WTC11 (cell line): ENCODE results near the gene LIN7C. TPM values are rescaled to one million over a fixed set of nuclear protein-coding genes. Genes with fewer than 3 reads are reported as not detected.

Experiments used
- ETV6 ChIP-seq: sonication (generic); formaldehyde crosslinking; IDR thresholded peaks from 2 replicates; pipeline ENCODE4 v1.8.1; 2022; ENCODE audit warnings: mild to moderate bottlenecking, missing genetic modification reagents
- FOXJ3 ChIP-seq: sonication (generic); formaldehyde crosslinking; IDR thresholded peaks from 2 replicates; pipeline ENCODE4 v1.9.0; 2021; ENCODE audit warnings: missing genetic modification reagents, mild to moderate bottlenecking, borderline replicate concordance
- FOXP1 ChIP-seq: sonication (generic); formaldehyde crosslinking; IDR thresholded peaks from 2 replicates; pipeline ENCODE4 v1.8.0; 2022; ENCODE audit warnings: missing genetic modification reagents, mild to moderate bottlenecking, moderate library complexity, borderline replicate concordance
- HMGA2 ChIP-seq: fragments of 250-450 bp; sonication (Bioruptor Pico); IDR thresholded peaks from 2 replicates; pipeline ENCODE4 v1.4.0; 2021; ENCODE audit warnings: mild to moderate bottlenecking, moderate library complexity
- KAT7 ChIP-seq: sonication (generic); formaldehyde crosslinking; IDR thresholded peaks from 2 replicates; pipeline ENCODE4 v1.8.1; 2023; ENCODE audit warnings: missing genetic modification reagents, mild to moderate bottlenecking, borderline replicate concordance
- MXD4 ChIP-seq: fragments of 250-450 bp; sonication (Bioruptor Pico); IDR thresholded peaks from 2 replicates; pipeline ENCODE4 v1.8.0; 2021; ENCODE audit warnings: mild to moderate bottlenecking, moderate library complexity, borderline replicate concordance
- PRRX2 ChIP-seq: fragments of 250-450 bp; sonication (Bioruptor Pico); IDR thresholded peaks from 2 replicates; pipeline ENCODE4 v1.8.0; 2021; ENCODE audit warnings: mild to moderate bottlenecking
- RORB ChIP-seq: fragments of 250-450 bp; sonication (Bioruptor Pico); IDR thresholded peaks from 2 replicates; pipeline ENCODE4 v1.9.0; 2021; ENCODE audit warnings: mild to moderate bottlenecking
- SMAD4 ChIP-seq: sonication (generic); formaldehyde crosslinking; IDR thresholded peaks from 2 replicates; pipeline ENCODE4 v1.8.0; 2022; ENCODE audit warnings: mild to moderate bottlenecking, missing genetic modification reagents
- TEAD4 ChIP-seq: sonication (generic); formaldehyde crosslinking; IDR thresholded peaks from 2 replicates; pipeline ENCODE4 v1.8.0; 2022; ENCODE audit warnings: mild to moderate bottlenecking, missing genetic modification reagents
- ZNF121 ChIP-seq: sonication (generic); formaldehyde crosslinking; IDR thresholded peaks from 2 replicates; pipeline ENCODE4 v1.8.0; 2023; ENCODE audit warnings: missing genetic modification reagents
- total RNA-seq: library from RNA; stranded (reverse); gene quantifications from 3 replicates; pipeline ENCODE4 v1.2.3, GENCODE V29; 2021
- TF ChIP-seq, protein P1 (sequence below): sonication (generic); formaldehyde crosslinking; IDR thresholded peaks from 2 replicates; pipeline ENCODE4 v1.8.0; 2022; ENCODE audit warnings: mild to moderate bottlenecking, missing genetic modification reagents
- TF ChIP-seq, protein P2 (sequence below): sonication (generic); formaldehyde crosslinking; IDR thresholded peaks from 2 replicates; pipeline ENCODE4 v1.8.1; 2022; ENCODE audit warnings: mild to moderate bottlenecking, moderate library complexity, missing genetic modification reagents
- TF ChIP-seq, protein P3 (sequence below): sonication (generic); formaldehyde crosslinking; IDR thresholded peaks from 2 replicates; pipeline ENCODE4 v1.8.1; 2022; ENCODE audit warnings: low read depth, missing genetic modification reagents, borderline replicate concordance
- TF ChIP-seq, protein P4 (sequence below): fragments of 250-450 bp; sonication (Bioruptor Pico); IDR thresholded peaks from 2 replicates; pipeline ENCODE4 v1.8.0; 2021; ENCODE audit warnings: mild to moderate bottlenecking
- TF ChIP-seq, protein P5 (sequence below): fragments of 250-450 bp; sonication (Bioruptor Pico); IDR thresholded peaks from 2 replicates; pipeline ENCODE4 v1.9.0; 2021; ENCODE audit warnings: mild to moderate bottlenecking, borderline replicate concordance
- TF ChIP-seq, protein P6 (sequence below): fragments of 250-450 bp; sonication (Bioruptor Pico); conservative IDR thresholded peaks from 2 replicates; pipeline ENCODE4 v1.9.0; 2021; ENCODE audit warnings: mild to moderate bottlenecking
- TF ChIP-seq, protein P7 (sequence below): sonication (generic); formaldehyde crosslinking; IDR thresholded peaks from 2 replicates; pipeline ENCODE4 v1.8.1; 2023; ENCODE audit warnings: mild to moderate bottlenecking, missing genetic modification reagents
- TF ChIP-seq, protein P8 (sequence below): sonication (generic); formaldehyde crosslinking; IDR thresholded peaks from 2 replicates; pipeline ENCODE4 v1.8.1; 2023; ENCODE audit warnings: mild to moderate bottlenecking, missing genetic modification reagents, moderate library complexity
- TF ChIP-seq, protein P9 (sequence below): sonication (generic); formaldehyde crosslinking; IDR thresholded peaks from 2 replicates; pipeline ENCODE4 v1.8.1; 2022; ENCODE audit warnings: mild to moderate bottlenecking, missing genetic modification reagents, moderate library complexity, borderline replicate concordance
- TF ChIP-seq, protein P10 (sequence below): sonication (generic); formaldehyde crosslinking; IDR thresholded peaks from 2 replicates; pipeline ENCODE4 v1.8.0; 2023; ENCODE audit warnings: missing genetic modification reagents

Gene LIN7C
- total RNA-seq, 1 experiment from 2014 or later = 39.4 TPM

DNA sequence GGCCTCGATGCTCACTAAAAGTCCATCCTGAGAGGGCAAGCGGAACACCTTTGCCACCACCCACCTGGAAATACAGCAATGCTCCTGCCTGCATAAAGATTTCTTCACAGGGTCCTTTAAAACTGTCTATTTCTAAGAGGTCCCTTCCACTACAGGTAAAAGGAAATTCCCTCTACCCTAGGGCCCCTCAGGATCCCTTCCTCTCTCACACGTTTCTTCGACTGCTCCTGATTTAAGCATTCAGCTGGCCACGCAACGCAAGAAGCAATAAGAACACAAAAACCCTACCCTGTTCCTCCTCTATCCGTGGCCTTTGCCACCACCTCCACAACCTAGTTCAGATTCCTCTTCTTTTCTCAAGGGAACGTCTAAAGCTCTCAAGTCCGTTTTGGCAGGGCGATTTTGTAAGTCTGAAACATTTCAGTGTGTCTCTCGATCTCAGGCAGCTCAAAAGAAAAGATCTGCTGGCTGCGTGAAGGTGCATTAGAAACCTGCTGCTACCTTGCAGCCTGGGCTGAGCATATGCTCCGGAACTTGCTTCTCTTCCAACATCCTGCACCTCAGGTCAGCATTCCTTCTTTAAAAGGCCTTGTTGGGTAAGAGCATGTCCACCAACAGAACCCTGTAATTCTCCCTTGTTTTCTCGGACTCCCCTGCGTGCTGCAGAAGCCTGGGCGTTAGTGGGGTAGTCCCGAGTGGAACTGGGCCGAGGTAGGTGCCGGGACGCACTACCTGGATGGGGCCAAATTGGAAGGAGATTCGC, 35.6 kb downstream of the LIN7C start (continued):
- TF ChIP-seq, protein P1, sequence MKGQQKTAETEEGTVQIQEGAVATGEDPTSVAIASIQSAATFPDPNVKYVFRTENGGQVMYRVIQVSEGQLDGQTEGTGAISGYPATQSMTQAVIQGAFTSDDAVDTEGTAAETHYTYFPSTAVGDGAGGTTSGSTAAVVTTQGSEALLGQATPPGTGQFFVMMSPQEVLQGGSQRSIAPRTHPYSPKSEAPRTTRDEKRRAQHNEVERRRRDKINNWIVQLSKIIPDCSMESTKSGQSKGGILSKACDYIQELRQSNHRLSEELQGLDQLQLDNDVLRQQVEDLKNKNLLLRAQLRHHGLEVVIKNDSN (CRISPR knock-in tag) = 0 out of 2 replicates have a peak, but pooled peaks have one; percentile 5
- TF ChIP-seq, protein P2, sequence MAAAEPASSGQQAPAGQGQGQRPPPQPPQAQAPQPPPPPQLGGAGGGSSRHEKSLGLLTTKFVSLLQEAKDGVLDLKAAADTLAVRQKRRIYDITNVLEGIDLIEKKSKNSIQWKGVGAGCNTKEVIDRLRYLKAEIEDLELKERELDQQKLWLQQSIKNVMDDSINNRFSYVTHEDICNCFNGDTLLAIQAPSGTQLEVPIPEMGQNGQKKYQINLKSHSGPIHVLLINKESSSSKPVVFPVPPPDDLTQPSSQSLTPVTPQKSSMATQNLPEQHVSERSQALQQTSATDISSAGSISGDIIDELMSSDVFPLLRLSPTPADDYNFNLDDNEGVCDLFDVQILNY (CRISPR knock-in tag) = no peak
- TF ChIP-seq, protein P3, sequence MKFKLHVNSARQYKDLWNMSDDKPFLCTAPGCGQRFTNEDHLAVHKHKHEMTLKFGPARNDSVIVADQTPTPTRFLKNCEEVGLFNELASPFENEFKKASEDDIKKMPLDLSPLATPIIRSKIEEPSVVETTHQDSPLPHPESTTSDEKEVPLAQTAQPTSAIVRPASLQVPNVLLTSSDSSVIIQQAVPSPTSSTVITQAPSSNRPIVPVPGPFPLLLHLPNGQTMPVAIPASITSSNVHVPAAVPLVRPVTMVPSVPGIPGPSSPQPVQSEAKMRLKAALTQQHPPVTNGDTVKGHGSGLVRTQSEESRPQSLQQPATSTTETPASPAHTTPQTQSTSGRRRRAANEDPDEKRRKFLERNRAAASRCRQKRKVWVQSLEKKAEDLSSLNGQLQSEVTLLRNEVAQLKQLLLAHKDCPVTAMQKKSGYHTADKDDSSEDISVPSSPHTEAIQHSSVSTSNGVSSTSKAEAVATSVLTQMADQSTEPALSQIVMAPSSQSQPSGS (CRISPR knock-in tag) = no peak
- TF ChIP-seq, protein P4, sequence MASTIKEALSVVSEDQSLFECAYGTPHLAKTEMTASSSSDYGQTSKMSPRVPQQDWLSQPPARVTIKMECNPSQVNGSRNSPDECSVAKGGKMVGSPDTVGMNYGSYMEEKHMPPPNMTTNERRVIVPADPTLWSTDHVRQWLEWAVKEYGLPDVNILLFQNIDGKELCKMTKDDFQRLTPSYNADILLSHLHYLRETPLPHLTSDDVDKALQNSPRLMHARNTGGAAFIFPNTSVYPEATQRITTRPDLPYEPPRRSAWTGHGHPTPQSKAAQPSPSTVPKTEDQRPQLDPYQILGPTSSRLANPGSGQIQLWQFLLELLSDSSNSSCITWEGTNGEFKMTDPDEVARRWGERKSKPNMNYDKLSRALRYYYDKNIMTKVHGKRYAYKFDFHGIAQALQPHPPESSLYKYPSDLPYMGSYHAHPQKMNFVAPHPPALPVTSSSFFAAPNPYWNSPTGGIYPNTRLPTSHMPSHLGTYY (CRISPR knock-in tag) = no peak
- TF ChIP-seq, protein P5, sequence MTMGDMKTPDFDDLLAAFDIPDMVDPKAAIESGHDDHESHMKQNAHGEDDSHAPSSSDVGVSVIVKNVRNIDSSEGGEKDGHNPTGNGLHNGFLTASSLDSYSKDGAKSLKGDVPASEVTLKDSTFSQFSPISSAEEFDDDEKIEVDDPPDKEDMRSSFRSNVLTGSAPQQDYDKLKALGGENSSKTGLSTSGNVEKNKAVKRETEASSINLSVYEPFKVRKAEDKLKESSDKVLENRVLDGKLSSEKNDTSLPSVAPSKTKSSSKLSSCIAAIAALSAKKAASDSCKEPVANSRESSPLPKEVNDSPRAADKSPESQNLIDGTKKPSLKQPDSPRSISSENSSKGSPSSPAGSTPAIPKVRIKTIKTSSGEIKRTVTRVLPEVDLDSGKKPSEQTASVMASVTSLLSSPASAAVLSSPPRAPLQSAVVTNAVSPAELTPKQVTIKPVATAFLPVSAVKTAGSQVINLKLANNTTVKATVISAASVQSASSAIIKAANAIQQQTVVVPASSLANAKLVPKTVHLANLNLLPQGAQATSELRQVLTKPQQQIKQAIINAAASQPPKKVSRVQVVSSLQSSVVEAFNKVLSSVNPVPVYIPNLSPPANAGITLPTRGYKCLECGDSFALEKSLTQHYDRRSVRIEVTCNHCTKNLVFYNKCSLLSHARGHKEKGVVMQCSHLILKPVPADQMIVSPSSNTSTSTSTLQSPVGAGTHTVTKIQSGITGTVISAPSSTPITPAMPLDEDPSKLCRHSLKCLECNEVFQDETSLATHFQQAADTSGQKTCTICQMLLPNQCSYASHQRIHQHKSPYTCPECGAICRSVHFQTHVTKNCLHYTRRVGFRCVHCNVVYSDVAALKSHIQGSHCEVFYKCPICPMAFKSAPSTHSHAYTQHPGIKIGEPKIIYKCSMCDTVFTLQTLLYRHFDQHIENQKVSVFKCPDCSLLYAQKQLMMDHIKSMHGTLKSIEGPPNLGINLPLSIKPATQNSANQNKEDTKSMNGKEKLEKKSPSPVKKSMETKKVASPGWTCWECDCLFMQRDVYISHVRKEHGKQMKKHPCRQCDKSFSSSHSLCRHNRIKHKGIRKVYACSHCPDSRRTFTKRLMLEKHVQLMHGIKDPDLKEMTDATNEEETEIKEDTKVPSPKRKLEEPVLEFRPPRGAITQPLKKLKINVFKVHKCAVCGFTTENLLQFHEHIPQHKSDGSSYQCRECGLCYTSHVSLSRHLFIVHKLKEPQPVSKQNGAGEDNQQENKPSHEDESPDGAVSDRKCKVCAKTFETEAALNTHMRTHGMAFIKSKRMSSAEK = no peak
- TF ChIP-seq SMAD4 (CRISPR knock-in tag) = no peak
- TF ChIP-seq PRRX2 (CRISPR knock-in tag) = no peak
- TF ChIP-seq, protein P6, sequence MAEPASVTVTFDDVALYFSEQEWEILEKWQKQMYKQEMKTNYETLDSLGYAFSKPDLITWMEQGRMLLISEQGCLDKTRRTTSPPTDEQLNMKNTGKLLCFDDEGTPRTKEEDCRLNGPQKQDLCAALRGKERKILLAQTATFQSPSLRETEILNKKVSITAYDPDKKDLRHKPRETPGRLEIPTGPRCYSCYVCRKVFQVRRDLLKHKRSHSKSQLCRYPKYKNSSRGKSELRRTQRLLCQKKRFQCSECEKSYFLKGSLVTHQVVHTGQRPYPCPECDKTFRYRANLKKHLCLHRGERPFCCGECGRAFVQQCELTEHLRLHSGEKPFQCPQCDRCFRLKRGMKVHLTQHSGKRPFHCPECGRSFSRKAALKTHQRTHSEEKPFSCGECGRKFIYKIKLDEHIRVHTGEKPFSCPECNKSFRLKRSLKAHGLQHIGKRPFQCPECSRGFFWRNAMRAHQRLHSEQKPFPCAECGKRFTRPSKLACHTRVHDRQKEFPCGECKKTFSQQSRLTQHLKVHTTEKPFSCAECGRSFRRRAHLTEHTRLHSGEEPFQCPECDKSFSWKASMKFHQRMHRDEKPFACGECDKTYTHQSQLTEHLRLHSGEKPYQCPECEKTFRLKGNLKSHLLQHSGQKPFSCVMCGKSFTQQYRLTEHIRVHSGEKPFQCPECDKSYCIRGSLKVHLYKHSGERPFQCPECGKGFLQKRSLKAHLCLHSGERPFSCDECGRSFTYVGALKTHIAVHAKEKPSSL = no peak
- TF ChIP-seq RORB (CRISPR knock-in tag) = no peak
- peak; percentile 40; the same call in 1 of the 2 replicates for TF ChIP-seq ETV6 (CRISPR knock-in tag)
- TF ChIP-seq FOXJ3 (CRISPR knock-in tag) = no peak
- TF ChIP-seq HMGA2 (CRISPR knock-in tag) = no peak
- no peak for TF ChIP-seq TEAD4
- TF ChIP-seq, protein P7, sequence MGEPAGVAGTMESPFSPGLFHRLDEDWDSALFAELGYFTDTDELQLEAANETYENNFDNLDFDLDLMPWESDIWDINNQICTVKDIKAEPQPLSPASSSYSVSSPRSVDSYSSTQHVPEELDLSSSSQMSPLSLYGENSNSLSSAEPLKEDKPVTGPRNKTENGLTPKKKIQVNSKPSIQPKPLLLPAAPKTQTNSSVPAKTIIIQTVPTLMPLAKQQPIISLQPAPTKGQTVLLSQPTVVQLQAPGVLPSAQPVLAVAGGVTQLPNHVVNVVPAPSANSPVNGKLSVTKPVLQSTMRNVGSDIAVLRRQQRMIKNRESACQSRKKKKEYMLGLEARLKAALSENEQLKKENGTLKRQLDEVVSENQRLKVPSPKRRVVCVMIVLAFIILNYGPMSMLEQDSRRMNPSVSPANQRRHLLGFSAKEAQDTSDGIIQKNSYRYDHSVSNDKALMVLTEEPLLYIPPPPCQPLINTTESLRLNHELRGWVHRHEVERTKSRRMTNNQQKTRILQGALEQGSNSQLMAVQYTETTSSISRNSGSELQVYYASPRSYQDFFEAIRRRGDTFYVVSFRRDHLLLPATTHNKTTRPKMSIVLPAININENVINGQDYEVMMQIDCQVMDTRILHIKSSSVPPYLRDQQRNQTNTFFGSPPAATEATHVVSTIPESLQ = no peak
- TF ChIP-seq, protein P8, sequence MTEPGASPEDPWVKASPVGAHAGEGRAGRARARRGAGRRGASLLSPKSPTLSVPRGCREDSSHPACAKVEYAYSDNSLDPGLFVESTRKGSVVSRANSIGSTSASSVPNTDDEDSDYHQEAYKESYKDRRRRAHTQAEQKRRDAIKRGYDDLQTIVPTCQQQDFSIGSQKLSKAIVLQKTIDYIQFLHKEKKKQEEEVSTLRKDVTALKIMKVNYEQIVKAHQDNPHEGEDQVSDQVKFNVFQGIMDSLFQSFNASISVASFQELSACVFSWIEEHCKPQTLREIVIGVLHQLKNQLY (CRISPR knock-in tag) = no peak
- no peak for TF ChIP-seq FOXP1 (CRISPR knock-in tag)
- TF ChIP-seq ZNF121 (CRISPR knock-in tag) = no peak
- no peak for TF ChIP-seq MXD4 (CRISPR knock-in tag)
- TF ChIP-seq KAT7 (CRISPR knock-in tag) = no peak
- TF ChIP-seq, protein P9, sequence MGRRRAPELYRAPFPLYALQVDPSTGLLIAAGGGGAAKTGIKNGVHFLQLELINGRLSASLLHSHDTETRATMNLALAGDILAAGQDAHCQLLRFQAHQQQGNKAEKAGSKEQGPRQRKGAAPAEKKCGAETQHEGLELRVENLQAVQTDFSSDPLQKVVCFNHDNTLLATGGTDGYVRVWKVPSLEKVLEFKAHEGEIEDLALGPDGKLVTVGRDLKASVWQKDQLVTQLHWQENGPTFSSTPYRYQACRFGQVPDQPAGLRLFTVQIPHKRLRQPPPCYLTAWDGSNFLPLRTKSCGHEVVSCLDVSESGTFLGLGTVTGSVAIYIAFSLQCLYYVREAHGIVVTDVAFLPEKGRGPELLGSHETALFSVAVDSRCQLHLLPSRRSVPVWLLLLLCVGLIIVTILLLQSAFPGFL (CRISPR knock-in tag) = no peak
- TF ChIP-seq, protein P10, sequence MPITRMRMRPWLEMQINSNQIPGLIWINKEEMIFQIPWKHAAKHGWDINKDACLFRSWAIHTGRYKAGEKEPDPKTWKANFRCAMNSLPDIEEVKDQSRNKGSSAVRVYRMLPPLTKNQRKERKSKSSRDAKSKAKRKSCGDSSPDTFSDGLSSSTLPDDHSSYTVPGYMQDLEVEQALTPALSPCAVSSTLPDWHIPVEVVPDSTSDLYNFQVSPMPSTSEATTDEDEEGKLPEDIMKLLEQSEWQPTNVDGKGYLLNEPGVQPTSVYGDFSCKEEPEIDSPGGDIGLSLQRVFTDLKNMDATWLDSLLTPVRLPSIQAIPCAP = no peak
